ENCODE measurements around the gene EPS8L2.

The EPS8L2 gene

GRCh38 chr11:776561-777287, 70.7 kb downstream of the EPS8L2 start:
- DNase-seq (ENCODE audit: low read depth) = peak; percentile 38

Measured in EH (cell line).